DOHH2 (cell line): ENCODE data around the gene ZNF532.

Experiments
- EZH2phosphoT487 ChIP-seq: fragments of 200-600 bp; sonication (generic); IDR thresholded peaks from 2 replicates; pipeline ENCODE4 v1.6.1; 2017; ENCODE audit warnings: borderline replicate concordance, mild to moderate bottlenecking, antibody characterized with exemption, low read length, moderate library complexity, mixed read lengths
- TF ChIP-seq, protein P1 (sequence below): fragments of 200-600 bp; sonication (generic); IDR thresholded peaks from one replicate; pipeline ENCODE4 v1.5.1; 2014; ENCODE audit warnings: antibody characterized with exemption, mild to moderate bottlenecking, low read depth, low read length; ENCODE audit not compliant: poor library complexity, severe bottlenecking

DNA sequence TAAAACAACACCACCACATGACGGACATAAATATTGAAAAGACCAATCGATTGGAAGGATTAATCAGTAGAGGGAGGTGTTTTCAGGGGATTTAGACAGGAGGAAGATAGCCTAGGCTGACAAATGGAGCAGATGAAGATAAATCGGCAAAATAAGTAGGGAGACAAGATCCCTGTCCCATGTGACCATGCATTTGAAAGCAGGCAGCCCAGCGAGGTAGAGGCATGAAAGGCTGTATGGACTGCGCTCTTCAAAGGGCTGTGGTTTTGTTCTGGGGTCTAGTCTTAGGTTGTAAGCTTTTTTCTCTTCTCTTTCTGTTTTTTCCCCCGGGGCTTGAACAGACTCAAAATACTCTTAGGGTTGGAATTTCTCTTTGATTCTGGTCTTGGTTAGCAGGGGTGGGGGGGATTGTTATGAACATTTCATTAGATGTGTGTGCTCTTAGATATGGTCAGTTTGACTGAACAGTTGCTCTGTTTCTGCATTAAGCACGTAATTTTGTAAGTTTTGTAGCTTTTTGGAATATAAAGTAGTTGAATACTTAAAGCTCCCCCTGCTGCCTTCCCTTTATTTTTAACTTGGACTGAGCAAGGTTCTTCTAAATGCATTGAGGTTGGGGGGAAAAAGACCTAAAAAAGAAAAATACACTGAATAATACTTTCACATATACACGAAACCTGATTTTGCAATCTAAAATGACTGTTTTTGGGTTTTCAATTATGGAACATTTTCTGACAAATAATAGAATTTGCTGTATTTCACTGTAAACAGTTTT, 32.2 kb downstream of the ZNF532 start:
- no peak for TF ChIP-seq EZH2phosphoT487
- TF ChIP-seq, protein P1, sequence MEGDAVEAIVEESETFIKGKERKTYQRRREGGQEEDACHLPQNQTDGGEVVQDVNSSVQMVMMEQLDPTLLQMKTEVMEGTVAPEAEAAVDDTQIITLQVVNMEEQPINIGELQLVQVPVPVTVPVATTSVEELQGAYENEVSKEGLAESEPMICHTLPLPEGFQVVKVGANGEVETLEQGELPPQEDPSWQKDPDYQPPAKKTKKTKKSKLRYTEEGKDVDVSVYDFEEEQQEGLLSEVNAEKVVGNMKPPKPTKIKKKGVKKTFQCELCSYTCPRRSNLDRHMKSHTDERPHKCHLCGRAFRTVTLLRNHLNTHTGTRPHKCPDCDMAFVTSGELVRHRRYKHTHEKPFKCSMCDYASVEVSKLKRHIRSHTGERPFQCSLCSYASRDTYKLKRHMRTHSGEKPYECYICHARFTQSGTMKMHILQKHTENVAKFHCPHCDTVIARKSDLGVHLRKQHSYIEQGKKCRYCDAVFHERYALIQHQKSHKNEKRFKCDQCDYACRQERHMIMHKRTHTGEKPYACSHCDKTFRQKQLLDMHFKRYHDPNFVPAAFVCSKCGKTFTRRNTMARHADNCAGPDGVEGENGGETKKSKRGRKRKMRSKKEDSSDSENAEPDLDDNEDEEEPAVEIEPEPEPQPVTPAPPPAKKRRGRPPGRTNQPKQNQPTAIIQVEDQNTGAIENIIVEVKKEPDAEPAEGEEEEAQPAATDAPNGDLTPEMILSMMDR: no peak
